Caki2 (cell line): ENCODE measurements around the gene BRINP1. TPM values are rescaled to one million over a fixed set of nuclear protein-coding genes. Genes with fewer than 3 reads are reported as not detected.
A peak's percentile ranks its signal among the peaks of the same experiment; 100 is the strongest.
"Not testable (repeated sequence)": the region's sequence is repeated elsewhere in the genome, so short reads cannot be mapped to it uniquely, and the experiment has no call there.

Experiments
- DNase-seq: peaks from one replicate; pipeline ENCODE4 v3.0.0-alpha.2; 2015; ENCODE audit warnings: low read depth
- in situ Hi-C: cut with HindIII; loops from 2 replicates; pipeline ENCODE4 v1.10.0; 2016; ENCODE audit warnings: low sequenced_read_pairs, low pct_unique_long_range_greater_than_20kb, mixed read lengths
- total RNA-seq: library from RNA; depleted of rRNA; stranded (reverse); fragments of >200 nt; shearing (Covaris generic); gene quantifications from 2 replicates; pipeline ENCODE4 v1.2.3, GENCODE V29; 2014; ENCODE audit warnings: low replicate concordance

Gene BRINP1
- total RNA-seq, 1 experiment from 2014 or later: 6.7 TPM

DNA sequence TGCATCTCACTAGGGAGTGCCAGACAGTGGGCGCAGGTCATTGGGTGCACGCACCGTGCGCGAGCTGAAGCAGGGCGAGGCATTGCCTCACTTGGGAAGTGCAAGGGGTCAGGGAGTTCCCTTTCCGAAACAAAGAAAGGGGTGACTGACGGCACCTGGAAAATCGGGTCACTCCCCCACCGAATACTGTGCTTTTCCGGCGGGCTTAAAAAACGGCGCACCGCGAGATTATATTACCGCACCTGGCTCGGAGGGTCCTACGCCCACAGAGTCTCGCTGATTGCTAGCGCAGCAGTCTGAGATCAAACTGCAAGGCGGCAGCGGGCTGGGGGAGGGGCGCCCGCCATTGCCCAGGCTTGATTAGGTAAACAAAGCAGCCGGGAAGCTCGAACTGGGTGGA lies 200.0 kb downstream of the BRINP1 start:
- in situ Hi-C loops, DNase-seq: not testable (repeated sequence)

DNA sequence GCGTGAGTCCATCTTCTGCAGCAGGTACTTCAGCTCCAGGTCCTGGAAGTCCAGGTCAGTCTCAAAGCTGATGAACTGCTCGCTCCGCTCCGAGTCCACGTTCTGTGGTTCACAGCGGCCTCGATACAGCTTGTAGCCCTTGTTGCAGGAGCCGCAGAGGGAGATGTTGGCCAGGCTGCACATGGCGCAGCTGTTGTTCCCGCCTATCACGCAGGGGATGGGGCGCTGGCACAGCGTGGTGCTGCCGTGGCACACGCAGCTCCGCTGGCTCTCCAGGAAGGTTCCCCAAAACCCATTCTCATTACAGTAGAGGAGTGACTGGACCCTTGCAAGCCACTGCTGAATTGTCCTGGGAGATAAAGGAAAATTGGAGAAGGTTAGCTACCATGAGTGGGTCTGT lies 201.4 kb downstream of the BRINP1 start:
- in situ Hi-C loops: no loop called here
- no peak for DNase-seq

DNA sequence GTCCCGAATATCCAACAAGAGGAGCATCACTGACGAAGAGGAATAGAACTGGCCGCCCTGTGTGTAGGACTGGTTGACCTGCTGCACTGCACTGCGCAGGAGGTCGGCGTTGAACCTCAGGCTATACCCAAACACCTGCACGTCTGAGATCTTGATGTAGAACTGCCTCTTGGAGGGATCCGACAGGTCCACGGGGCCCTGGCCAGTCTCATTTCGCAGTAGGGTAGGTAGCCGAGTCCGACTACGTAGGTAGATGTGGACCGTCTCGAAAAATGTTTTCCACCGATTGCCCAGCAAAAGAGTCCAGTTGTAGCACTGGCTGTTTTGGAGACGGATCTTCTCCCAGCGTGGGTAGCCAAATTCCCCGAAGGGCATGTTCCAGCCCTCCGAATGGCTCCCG lies 202.0 kb downstream of the BRINP1 start:
- in situ Hi-C loops: no loop called here

DNA sequence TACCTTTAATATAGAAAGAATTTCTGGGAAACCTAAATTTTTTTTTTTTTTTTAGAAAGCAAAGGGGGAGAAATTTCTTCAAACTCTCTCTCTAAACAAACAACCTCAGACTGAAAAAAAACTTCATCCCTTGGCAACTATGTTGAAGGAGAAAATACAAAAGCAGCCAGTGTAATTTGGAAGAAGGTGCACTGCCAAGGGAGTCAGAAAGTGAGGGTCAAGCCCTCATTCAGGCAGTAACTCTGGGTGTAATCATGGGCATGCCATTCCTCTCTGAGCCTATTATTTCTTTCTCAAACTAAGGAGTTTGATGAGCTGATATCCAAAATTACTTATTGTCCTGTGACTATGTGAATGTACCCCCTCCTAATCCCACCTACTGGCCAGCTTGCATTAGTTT lies 203.1 kb downstream of the BRINP1 start:
- in situ Hi-C loops: no loop called here
- DNase-seq: no peak

More for the DNA sequence above, 202.0 kb downstream of the BRINP1 start:
- no peak for DNase-seq

DNA sequence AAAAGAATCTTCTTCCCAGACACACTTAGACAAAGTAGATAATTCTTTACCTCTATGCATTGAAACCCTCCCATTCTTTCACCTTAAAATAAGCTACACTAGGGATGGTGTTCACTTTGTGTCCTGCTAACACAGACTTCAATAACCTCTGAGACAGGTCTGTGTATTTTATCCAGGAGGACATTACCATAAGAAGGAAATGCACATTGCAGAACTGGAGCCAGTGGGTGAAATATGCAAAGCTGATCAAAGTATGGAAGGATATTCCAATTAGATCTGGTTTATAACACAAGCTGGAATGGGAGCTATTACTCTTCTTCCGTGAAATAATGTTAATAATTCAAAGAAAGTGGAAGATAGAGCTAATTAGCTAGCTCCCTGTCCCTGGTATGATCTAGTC lies 204.1 kb downstream of the BRINP1 start:
- in situ Hi-C loops: no loop called here

DNA sequence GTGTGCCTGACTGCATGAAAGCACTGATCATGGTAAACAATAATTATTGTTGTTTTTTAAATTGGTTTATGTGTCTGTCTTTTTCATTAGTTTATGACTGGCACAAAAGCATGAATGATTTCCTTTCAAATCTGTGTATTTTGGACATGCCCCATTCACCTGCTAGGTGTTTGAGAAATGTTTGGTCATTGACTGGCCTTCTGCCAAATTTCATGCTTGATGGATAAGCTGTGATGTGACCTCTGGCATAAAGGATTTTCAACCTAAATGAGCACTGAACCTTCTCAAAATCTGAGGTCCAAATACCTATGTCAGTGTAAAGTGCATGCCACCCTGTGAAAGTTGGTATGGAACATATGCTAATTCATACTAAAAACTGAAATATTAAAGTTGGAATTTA lies 204.5 kb downstream of the BRINP1 start:
- in situ Hi-C loops: no loop called here
- peak; percentile 38 for DNase-seq

More for the DNA sequence above, 204.1 kb downstream of the BRINP1 start:
- no peak for DNase-seq

DNA sequence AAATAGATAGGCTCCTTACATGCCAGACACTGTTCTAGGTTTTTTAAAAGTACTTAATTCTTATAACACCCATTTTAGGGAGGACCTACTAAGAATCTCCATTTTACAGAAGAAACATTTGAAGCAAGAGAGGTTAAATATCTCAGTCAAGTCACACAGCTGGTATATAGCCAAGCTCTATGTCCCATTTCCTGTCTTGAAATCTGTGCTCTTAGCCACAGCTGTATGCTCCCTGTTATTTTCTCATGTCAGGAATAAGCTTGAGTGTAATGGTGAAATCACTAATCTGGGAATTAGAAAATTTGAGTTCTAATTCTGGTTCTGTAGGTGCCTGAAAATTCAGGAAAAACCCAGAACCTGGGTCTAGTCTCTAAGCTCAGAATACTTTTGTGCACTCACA lies 208.7 kb downstream of the BRINP1 start:
- in situ Hi-C loops: no loop called here
- DNase-seq: no peak

DNA sequence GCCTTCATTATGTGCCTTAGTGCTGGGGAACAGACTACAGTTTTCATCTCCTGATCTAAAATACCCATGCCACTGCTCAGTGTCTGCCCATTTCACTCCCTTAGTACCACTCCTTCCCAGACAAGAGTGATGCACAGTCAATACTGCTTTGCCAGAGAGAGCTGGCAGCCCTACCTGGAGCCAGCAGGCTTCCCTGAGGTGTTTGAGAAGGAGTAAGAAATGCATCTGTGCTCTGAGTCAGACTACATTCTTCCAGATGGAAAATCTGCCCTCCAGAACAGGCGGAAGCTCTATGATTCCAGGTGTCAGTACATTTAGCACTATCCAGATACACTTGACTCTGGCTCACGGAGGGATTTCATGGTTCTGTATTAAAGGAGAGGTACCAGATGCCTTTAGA lies 209.8 kb downstream of the BRINP1 start:
- no peak for DNase-seq
- in situ Hi-C loops: no loop called here

DNA sequence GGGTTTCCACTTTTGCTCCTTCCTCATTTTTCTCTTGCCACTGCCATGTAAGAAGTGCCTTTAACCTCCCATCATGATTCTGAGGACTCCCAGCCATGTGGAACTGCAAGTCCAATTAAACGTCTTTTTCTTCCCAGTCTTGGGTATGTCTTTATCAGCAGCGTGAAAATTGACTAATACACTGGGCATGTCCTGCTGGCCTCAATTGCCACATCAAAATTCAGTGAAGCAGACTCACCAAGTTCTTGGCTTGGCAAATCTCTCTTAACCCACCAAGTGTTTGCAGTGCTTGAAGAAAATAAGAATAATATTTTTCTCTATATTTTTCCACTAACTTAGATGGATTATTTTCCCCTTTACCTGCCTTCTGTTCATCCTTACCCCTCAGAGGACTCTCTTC lies 212.0 kb downstream of the BRINP1 start:
- no peak for DNase-seq
- in situ Hi-C loops: no loop called here

DNA sequence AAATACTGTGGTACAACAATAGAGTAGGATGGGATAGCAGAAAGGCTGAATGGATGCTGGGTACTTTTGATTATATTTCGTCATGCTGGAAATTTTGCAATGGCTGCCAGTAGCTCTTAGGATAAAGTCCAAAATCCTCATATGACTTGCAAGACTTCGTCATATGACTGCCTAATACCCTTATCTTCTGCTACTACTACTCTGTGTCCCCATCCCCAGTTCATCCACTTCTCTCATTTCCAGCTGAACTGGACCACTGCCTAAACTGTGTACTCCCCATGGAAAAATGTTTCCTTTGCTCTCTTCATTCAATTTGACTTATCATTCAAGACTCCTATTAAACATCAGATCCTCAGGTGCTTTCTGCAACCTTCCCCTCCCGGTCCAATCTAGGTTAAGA lies 212.9 kb downstream of the BRINP1 start:
- DNase-seq: no peak
- in situ Hi-C loops: no loop called here

DNA sequence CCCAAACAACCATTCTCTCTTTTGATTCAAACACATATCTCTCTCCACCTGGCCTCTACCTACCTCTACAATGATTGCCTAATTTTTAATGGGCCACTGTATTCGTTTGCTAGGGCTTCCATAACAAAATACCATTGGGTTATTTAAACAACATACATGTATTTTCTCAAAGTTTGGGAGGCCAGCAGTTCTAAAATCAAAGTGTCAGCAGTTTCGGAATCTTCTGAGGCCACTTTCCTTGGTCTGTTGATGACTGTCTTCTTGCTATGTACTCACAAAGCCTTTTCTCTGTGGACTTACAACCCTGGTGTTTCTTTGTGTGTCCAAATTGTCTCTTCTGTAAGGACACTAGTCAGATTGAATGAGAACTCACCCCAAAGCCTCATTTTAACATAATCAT lies 214.7 kb downstream of the BRINP1 start:
- in situ Hi-C loops: no loop called here

DNA sequence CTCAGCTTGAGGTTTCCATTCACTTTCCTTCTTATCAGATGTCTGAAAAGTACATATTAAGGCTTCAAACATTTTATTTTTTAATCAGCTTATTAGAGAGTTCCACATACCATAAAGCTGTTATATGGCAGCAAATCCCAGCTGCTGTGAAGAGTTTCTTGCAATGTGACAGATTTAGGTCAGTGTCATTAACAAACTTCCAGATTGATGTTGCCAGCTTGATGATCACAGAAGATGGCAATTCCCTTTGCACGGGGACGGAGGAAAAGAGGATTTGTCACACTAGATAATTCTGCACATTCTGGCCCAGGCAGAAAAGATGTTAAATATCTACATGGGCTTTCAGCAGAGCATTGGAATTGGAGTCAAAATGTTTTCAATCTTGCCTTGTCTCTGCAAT lies 215.8 kb downstream of the BRINP1 start:
- in situ Hi-C loops: no loop called here
- no peak for DNase-seq

More for the DNA sequence above, 214.7 kb downstream of the BRINP1 start:
- no peak for DNase-seq

DNA sequence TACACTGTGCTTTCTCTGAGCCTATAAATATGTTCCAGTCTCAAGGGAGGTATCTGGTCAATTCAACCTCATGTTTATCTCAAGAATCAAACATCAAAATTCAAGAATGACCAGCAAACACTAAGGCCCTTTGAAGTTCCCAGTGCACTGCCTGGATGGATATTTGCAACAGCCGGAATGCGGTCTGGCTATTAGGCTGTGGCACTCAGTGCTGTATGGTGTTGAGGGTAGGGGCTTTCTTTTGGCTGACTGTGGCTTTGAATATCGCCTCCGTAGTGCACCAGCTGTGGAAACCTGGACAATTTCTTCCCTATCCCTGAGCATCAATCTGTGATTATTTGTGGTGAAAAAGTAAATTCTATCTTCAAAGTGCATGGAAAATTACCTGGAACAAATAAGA lies 220.4 kb downstream of the BRINP1 start:
- DNase-seq: no peak
- in situ Hi-C loops: no loop called here

DNA sequence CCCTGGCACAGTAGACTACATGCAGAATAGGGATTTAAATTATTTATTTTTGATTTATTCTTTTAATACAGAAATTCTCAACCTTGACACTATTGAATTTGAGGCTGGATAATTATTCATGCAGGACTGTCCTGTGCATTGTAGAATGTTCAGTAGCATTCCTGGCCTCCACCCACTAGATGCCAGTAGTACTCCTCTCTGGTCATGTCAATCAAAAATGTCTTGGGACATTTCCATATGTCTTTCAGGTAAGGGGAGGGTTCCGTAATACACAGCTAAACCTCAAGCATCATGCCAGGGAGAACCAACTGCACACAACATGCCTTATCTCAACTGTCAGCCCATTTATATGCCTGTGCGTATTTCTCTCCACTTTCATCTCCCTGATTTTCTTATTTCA lies 231.8 kb downstream of the BRINP1 start:
- in situ Hi-C loops: no loop called here
- DNase-seq: no peak

DNA sequence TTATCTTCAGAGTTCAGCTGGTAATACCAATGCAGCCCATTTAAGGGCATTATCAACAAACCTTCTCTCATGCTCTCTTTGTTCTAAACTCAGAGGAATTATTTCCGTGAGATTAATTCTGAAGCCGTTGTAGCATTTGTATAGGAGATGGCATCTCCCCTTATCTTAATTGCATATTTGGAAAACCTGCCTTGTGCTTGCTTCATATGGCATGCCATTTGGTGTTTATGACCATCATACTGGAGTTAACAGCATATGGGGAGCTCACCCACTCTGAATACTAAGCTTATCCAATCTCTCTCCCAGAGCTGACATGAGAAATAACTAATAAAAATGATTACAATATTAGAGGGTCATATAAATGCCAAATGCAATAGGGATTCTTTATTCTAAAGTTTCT lies 243.2 kb downstream of the BRINP1 start:
- in situ Hi-C loops: no loop called here
- no peak for DNase-seq

DNA sequence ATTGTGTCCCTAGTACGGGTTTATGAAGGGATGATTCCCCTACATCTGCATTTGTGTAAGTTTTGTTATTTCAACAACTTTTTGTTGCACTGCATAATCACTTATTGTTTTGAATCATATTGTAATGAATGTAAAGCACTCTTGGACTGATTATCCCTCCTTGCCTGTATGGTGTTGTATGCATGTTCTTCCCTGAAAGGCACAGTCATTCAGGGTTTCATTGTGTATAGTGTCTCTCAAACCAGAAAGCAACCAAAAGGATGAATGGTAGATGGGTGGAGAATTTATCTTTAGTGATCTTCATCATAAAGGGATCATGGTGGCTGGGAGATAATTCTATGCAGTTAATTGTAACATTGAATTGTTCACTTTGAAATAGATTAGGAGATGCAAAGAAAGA lies 247.3 kb downstream of the BRINP1 start:
- in situ Hi-C loops: no loop called here

DNA sequence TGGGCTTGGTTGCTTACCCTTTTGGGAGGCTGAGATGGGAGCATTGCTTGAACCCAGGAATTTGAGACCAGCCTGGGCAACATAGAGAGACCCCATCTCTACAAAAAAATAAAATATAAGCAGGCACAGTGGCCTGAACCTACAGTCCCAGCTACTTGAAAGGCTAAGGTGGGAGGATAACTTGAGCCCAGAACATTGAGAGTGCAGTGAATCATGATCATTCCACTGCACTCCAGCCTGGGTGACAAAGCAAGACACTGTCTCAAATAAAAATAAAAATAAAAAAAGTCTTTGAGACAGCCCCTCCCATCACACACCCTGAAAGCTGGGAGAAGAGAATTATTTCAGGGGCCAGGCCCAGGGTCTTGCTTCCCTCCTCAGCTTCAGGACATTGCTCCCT lies 251.8 kb downstream of the BRINP1 start:
- in situ Hi-C loops: no loop called here
- DNase-seq: no peak

More for the DNA sequence above, 247.3 kb downstream of the BRINP1 start:
- DNase-seq: no peak
